HG03442 (cell line): Measurements from ENCODE around the gene SCYGR4.
A peak's percentile ranks its signal among the peaks of the same experiment; 100 is the strongest.
"Not testable (repeated sequence)": the region's sequence is repeated elsewhere in the genome, so short reads cannot be mapped to it uniquely, and the experiment has no call there.

Experiments
- ATAC-seq: cut with Tn5 transposase; IDR thresholded peaks from one replicate; pipeline ENCODE4 v1.9.1; 2021; ENCODE audit warnings: mild to moderate bottlenecking, moderate library complexity; ENCODE audit not compliant: unreplicated experiment

The SCYGR4 gene, protein sequence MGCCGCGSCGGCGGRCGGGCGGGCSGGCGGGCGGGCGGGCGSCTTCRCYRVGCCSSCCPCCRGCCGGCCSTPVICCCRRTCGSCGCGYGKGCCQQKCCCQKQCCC

DNA sequence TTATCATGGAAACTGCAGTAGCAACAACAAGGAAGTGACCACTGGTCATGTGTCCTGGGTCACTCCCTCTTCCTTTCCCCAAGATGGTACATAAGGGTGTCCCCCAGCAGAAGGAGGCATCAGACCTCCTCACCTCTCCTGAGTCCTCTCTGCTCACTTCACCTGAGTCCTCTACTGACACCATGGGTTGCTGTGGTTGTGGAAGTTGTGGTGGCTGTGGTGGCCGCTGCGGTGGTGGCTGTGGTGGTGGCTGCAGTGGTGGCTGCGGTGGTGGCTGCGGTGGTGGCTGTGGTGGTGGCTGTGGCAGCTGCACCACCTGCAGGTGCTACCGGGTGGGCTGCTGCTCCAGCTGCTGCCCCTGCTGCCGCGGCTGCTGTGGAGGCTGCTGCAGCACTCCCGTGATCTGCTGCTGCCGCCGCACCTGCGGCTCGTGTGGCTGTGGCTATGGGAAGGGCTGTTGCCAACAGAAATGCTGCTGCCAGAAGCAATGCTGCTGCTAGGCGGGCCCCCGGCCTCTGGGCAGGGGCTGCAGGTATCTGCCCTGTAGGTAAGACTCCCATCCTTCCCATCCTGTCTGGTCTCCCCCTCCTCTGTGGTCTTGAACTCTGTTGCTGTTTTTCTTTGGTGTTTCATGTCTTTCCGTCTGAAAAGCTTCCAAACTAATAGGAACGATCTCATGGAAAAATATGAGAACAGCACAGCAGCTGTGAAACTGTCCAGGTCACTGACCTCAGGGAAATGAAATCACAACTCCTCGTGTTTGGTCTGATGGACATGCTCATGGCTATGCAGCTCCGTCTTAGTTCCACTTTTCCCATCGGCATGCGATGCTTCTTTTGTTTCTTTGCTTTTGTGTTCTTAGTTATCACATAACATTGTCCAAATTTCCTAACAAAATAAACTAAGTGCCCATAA lies at the start of gene SCYGR4:
SCYGR4 (plus strand) TSS at position 183 of the 915 bp plus-strand sequence; CDS start at position 183, 0 bp downstream.
- no peak for ATAC-seq

GRCh38 chr2:227568852-227569169 lies 48.5 kb upstream of the SCYGR4 start:
- ATAC-seq = no peak

DNA sequence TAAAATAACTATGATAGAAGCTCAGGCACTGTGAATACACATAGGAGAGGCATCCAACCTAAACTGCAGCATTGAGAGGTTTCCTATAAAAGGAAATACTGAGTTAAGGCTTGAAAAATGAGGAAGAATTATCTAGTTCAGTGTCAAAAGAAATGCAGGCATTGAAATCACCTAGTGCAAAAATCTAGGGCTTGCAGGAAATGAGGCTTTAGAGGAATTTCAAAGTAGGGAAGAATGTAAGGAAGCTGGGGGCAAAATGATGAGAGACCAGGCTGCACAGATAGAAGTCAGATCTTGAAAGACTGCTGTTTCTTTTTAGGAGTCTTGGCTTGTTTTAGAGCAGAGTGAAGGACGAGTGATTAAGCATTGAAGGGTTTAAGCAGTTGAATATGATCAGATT lies 46.7 kb upstream of the SCYGR4 start:
- no peak for ATAC-seq

GRCh38 chr2:227576110-227576509 lies 41.2 kb upstream of the SCYGR4 start:
- ATAC-seq = no peak

DNA sequence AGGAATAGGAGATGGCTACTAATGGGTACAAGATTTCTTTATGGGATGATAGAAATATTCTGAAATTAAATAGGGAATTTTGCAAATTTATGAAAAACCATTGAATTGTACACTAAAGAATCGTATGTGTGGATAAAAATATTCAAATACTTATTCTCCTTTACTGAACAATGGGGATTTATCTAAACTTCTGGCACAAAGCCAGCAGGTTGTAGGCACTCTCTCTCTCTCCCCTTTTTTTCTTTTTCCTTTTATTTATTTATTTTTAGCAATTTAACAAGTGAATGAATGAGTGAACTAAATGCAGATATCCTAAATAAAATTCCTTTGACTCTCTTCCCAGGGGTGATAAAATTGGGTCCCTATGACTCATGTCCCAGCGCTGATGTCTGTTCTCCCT lies 40.5 kb upstream of the SCYGR4 start:
- no peak for ATAC-seq

DNA sequence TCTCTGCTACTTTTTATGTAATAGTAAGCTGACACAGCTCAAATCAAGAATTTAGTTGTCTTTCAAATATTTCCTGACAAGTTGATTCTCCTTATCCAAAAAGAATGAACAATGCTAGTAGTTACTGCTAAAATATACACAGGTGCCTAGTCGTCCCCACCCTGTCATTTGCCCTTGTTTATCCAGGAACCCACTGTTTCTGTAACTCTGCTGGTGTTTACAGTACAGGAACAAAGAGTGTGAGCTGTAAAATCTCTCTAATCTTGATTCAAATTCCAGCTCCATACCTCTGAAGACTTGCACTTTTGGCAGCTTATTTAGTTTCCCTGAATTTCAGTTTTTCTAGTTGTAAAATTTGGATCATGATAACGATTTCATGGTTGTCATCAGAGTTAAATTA lies 39.7 kb upstream of the SCYGR4 start:
- ATAC-seq = no peak

GRCh38 chr2:227578642-227579041 lies 38.7 kb upstream of the SCYGR4 start:
- no peak for ATAC-seq

- ATAC-seq = no peak
Observed at GRCh38 chr2:227579791-227580190, 37.5 kb upstream of the SCYGR4 start.

GRCh38 chr2:227582369-227582768 lies 34.9 kb upstream of the SCYGR4 start:
- ATAC-seq = no peak

GRCh38 chr2:227592694-227593387 lies 24.5 kb upstream of the SCYGR4 start:
- ATAC-seq = no peak

DNA sequence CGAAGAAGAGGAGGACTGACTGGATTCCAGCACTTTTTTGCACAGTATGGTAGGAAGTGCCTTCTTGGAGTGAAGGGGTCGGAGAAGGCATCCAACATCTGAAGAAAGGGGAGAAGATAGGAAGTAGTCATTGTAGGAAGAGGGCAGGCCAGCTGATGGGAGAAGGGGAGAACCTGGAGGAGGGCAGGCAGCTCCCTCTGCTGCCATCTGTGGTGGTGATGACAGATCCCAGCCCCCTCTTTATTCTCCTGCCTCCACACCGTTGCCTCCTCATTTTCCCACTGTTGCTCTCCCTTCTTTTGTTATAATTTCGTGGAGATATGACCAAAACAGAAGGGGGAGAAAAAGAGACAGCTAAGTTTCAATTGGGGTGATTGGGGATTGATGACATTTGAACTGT lies 21.5 kb upstream of the SCYGR4 start:
- no peak for ATAC-seq

GRCh38 chr2:227597036-227597435 lies 20.3 kb upstream of the SCYGR4 start:
- no peak for ATAC-seq

GRCh38 chr2:227597998-227598397 lies 19.3 kb upstream of the SCYGR4 start:
- no peak for ATAC-seq

DNA sequence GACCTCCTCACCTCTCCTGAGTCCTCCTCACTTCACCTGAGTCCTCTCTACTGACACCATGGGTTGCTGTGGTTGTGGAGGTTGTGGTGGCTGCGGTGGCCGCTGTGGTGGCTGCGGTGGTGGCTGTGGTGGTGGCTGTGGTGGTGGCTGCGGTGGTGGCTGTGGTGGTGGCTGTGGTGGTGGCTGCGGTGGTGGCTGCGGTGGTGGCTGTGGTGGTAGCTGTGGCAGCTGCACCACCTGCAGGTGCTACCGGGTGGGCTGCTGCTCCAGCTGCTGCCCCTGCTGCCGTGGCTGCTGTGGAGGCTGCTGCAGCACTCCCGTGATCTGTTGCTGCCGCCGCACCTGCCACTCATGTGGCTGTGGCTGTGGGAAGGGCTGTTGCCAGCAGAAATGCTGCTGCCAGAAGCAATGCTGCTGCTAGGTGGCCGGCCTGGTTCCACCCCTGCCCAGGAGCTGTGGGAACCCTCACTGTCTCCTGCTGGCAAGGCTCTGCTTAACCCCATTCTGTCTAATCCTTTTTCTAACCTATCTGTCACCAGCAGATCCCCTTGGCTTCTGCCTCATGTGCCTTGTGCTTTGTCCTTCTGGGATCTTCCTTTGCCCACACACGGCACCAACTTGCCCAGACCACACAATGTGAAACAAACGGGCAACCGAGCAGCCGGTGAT lies 18.3 kb upstream of the SCYGR4 start, which contains the start of gene SCYGR2:
SCYGR2 (plus strand) TSS at position 59 of the 669 bp plus-strand sequence; CDS start at position 59, 0 bp downstream.
- ATAC-seq = not testable (repeated sequence)

GRCh38 chr2:227602358-227602757 lies 14.9 kb upstream of the SCYGR4 start:
- no peak for ATAC-seq

GRCh38 chr2:227606476-227606875 lies 10.8 kb upstream of the SCYGR4 start:
- no peak for ATAC-seq

- no peak for ATAC-seq
Observed at GRCh38 chr2:227607941-227608340, 9.4 kb upstream of the SCYGR4 start.

GRCh38 chr2:227608561-227609338 lies 8.5 kb upstream of the SCYGR4 start:
- ATAC-seq = peak; percentile 50

DNA sequence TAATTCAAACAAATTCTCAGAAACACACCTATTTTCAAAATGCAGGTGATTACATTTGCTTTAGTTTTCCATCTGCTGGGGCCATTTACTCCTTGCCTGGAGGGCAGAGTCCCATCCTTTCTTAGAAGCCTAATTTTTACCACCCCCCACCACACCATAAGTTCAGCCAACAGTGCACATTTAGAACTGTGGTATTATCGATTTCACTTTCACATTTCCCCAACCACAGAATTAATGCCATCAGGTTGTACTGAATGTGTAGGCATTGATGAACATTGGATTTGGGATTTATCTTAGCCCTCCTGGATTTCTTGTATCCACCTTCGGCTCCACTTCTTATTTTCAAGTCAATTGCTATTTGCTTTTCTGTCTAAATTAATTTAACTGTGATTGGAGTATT lies 7.2 kb upstream of the SCYGR4 start:
- ATAC-seq = no peak

- ATAC-seq = no peak
Observed at GRCh38 chr2:227612546-227613271, 4.6 kb upstream of the SCYGR4 start.
